Neural cell (in vitro differentiated cells): ENCODE results near the gene DOK1.

Experiments used
- EP300 ChIP-seq: fragments of 450-650 bp; conservative IDR thresholded peaks from 2 replicates; pipeline ENCODE4 v1.6.1; 2014; ENCODE audit warnings: antibody characterized with exemption, mild to moderate bottlenecking, moderate library complexity; ENCODE audit not compliant: poor library complexity, severe bottlenecking
- POLR2AphosphoS5 ChIP-seq: IDR thresholded peaks from 2 replicates; pipeline ENCODE4 v1.6.1; 2012
- RAD21 ChIP-seq: fragments of 450-650 bp; conservative IDR thresholded peaks from 2 replicates; pipeline ENCODE4 v1.6.1; 2014; ENCODE audit warnings: antibody characterized with exemption, mild to moderate bottlenecking, moderate library complexity
- SMC3 ChIP-seq: fragments of 450-650 bp; conservative IDR thresholded peaks from 2 replicates; pipeline ENCODE4 v1.6.1; 2014; ENCODE audit warnings: antibody characterized with exemption, mild to moderate bottlenecking, moderate library complexity; ENCODE audit not compliant: poor library complexity
- TAF1 ChIP-seq: IDR thresholded peaks from 2 replicates; pipeline ENCODE4 v1.6.1; 2012; ENCODE audit warnings: low read depth
- TF ChIP-seq, protein P1 (sequence below): fragments of 450-650 bp; IDR thresholded peaks from 2 replicates; pipeline ENCODE4 v1.5.1; 2014; ENCODE audit warnings: antibody characterized with exemption, mild to moderate bottlenecking, moderate library complexity; ENCODE audit not compliant: poor library complexity, severe bottlenecking

DNA sequence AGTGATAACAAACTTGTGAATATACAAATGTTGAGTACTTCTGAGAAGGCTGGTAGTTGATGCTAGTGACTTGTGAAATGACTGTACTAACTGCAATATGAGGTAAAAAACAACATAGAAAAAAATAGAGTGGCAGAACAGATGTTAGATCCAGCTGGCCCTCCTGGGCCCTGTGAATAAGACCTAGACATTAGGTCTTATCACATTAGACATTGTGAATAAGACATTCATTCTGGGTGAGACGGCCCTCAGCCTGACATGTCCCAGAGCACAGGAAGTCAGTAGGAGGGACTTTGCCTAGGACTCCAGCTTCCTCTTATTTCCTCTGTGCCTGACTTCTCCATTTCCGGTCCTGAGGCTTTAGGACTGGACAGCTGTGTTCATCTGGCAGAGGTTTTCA is 22.9 kb downstream of the DOK1 start:
- TF ChIP-seq, protein P1, sequence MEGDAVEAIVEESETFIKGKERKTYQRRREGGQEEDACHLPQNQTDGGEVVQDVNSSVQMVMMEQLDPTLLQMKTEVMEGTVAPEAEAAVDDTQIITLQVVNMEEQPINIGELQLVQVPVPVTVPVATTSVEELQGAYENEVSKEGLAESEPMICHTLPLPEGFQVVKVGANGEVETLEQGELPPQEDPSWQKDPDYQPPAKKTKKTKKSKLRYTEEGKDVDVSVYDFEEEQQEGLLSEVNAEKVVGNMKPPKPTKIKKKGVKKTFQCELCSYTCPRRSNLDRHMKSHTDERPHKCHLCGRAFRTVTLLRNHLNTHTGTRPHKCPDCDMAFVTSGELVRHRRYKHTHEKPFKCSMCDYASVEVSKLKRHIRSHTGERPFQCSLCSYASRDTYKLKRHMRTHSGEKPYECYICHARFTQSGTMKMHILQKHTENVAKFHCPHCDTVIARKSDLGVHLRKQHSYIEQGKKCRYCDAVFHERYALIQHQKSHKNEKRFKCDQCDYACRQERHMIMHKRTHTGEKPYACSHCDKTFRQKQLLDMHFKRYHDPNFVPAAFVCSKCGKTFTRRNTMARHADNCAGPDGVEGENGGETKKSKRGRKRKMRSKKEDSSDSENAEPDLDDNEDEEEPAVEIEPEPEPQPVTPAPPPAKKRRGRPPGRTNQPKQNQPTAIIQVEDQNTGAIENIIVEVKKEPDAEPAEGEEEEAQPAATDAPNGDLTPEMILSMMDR: no peak
- TF ChIP-seq SMC3 (no peak), RAD21 (no peak), TAF1 (no peak), POLR2AphosphoS5 (no peak), EP300 (no peak)
